ENCODE measurements around the gene PPIP5K1.
"Not testable (repeated sequence)": the region's sequence is repeated elsewhere in the genome, so short reads cannot be mapped to it uniquely, and the experiment has no call there.

Gene PPIP5K1

GRCh38 chr15:43544266-43544665 is 45.7 kb downstream of the PPIP5K1 start:
- no peak for DNase-seq (ENCODE audit: low spot score)

- DNase-seq (ENCODE audit: low spot score), result no peak
Measured at GRCh38 chr15:43541785-43542184, 48.2 kb downstream of the PPIP5K1 start.

- DNase-seq (ENCODE audit: low spot score), result no peak
Measured at GRCh38 chr15:43538091-43538490, 51.9 kb downstream of the PPIP5K1 start.

- DNase-seq (ENCODE audit: low spot score), result no peak
Measured at GRCh38 chr15:43534897-43535296, 55.1 kb downstream of the PPIP5K1 start.

GRCh38 chr15:43532826-43533225 is 57.2 kb downstream of the PPIP5K1 start:
- DNase-seq (ENCODE audit: low spot score), result not testable (repeated sequence)

- DNase-seq (ENCODE audit: low spot score), result no peak
Measured at GRCh38 chr15:43531018-43531670, 58.9 kb downstream of the PPIP5K1 start.

GRCh38 chr15:43529587-43530345 is 60.2 kb downstream of the PPIP5K1 start:
- DNase-seq (ENCODE audit: low spot score), result no peak

- DNase-seq (ENCODE audit: low spot score), result no peak
Measured at GRCh38 chr15:43529141-43529540, 60.9 kb downstream of the PPIP5K1 start.

GRCh38 chr15:43528542-43529007 is 61.4 kb downstream of the PPIP5K1 start:
- DNase-seq (ENCODE audit: low spot score), result no peak

GRCh38 chr15:43527802-43528541 is 62.0 kb downstream of the PPIP5K1 start:
- no peak for DNase-seq (ENCODE audit: low spot score)

- DNase-seq (ENCODE audit: low spot score), result no peak
Measured at GRCh38 chr15:43527016-43527801, 62.8 kb downstream of the PPIP5K1 start.

- no peak for DNase-seq (ENCODE audit: low spot score)
Measured at GRCh38 chr15:43526261-43526930, 63.6 kb downstream of the PPIP5K1 start.

- DNase-seq (ENCODE audit: low spot score), result no peak
Measured at GRCh38 chr15:43525131-43525530, 64.9 kb downstream of the PPIP5K1 start.

GRCh38 chr15:43524254-43524845 is 65.7 kb downstream of the PPIP5K1 start:
- no peak for DNase-seq (ENCODE audit: low spot score)

- DNase-seq (ENCODE audit: low spot score), result no peak
Measured at GRCh38 chr15:43523646-43524045, 66.4 kb downstream of the PPIP5K1 start.

GRCh38 chr15:43522247-43522646 is 67.8 kb downstream of the PPIP5K1 start:
- no peak for DNase-seq (ENCODE audit: low spot score)

GRCh38 chr15:43521419-43521818 is 68.6 kb downstream of the PPIP5K1 start:
- no peak for DNase-seq (ENCODE audit: low spot score)

- DNase-seq (ENCODE audit: low spot score), result no peak
Measured at GRCh38 chr15:43520138-43520537, 69.9 kb downstream of the PPIP5K1 start.

- DNase-seq (ENCODE audit: low spot score), result no peak
Measured at GRCh38 chr15:43519196-43519595, 70.8 kb downstream of the PPIP5K1 start.

- DNase-seq (ENCODE audit: low spot score), result no peak
Measured at GRCh38 chr15:43518197-43518761, 71.7 kb downstream of the PPIP5K1 start.
